Measurements from ENCODE around the gene THADA. TPM values are rescaled to one million over a fixed set of nuclear protein-coding genes. Genes with fewer than 3 reads are reported as not detected.

Gene THADA
- total RNA-seq, 1 donor from 2014 or later, result 40.4 TPM

- intact Hi-C loops (cut with micrococcal nuclease), result no loop called here
Observed at GRCh38 chr2:43259512-43259911, 336.3 kb downstream of the THADA start.

- intact Hi-C loops (cut with micrococcal nuclease), result no loop called here
Observed at GRCh38 chr2:43258547-43259156, 337.2 kb downstream of the THADA start.

GRCh38 chr2:43255296-43255910 is 340.4 kb downstream of the THADA start:
- intact Hi-C loops (cut with micrococcal nuclease), result no loop called here

- intact Hi-C loops (cut with micrococcal nuclease), result no loop called here
Observed at GRCh38 chr2:43254331-43254730, 341.5 kb downstream of the THADA start.

GRCh38 chr2:43251171-43251731 is 344.6 kb downstream of the THADA start:
- intact Hi-C loops (cut with micrococcal nuclease), result no loop called here

- intact Hi-C loops (cut with micrococcal nuclease), result no loop called here
Observed at GRCh38 chr2:43250015-43250414, 345.8 kb downstream of the THADA start.

GRCh38 chr2:43248621-43249020 is 347.2 kb downstream of the THADA start:
- intact Hi-C loops (cut with micrococcal nuclease), result no loop called here

GRCh38 chr2:43246641-43247040 is 349.2 kb downstream of the THADA start:
- intact Hi-C loops (cut with micrococcal nuclease), result no loop called here

GRCh38 chr2:43241558-43241957 is 354.3 kb downstream of the THADA start:
- intact Hi-C loops (cut with micrococcal nuclease), result no loop called here

- intact Hi-C loops (cut with micrococcal nuclease), result no loop called here
Observed at GRCh38 chr2:43240766-43241150, 355.1 kb downstream of the THADA start.

GRCh38 chr2:43239981-43240765 is 355.7 kb downstream of the THADA start:
- intact Hi-C loops (cut with micrococcal nuclease), result no loop called here

GRCh38 chr2:43238813-43239212 is 357.0 kb downstream of the THADA start:
- intact Hi-C loops (cut with micrococcal nuclease), result no loop called here

- intact Hi-C loops (cut with micrococcal nuclease), result no loop called here
Observed at GRCh38 chr2:43238176-43238575, 357.7 kb downstream of the THADA start.

- intact Hi-C loops (cut with micrococcal nuclease), result no loop called here
Observed at GRCh38 chr2:43233218-43234212, 362.3 kb downstream of the THADA start.

GRCh38 chr2:43230951-43231827 is 364.6 kb downstream of the THADA start:
- intact Hi-C loops (cut with micrococcal nuclease), result no loop called here

GRCh38 chr2:43230351-43230885 is 365.4 kb downstream of the THADA start:
- intact Hi-C loops (cut with micrococcal nuclease), result no loop called here

GRCh38 chr2:43228756-43229659 is 366.8 kb downstream of the THADA start:
- intact Hi-C loops (cut with micrococcal nuclease), result loop anchor here (1.0 to 10.0 kb wide), 17 partner anchors 9 to 940 kb away; partner anchors contain the start of genes DYNC2LI1, PPM1B and THADA

GRCh38 chr2:43228321-43228751 is 367.5 kb downstream of the THADA start:
- intact Hi-C loops (cut with micrococcal nuclease), result loop anchor here (2.0 to 10.0 kb wide), 4 partner anchors 368 to 940 kb away; partner anchors contain the start of genes DYNC2LI1, PPM1B and THADA
